Germinal center (tissue), 1 donor: Measurements from ENCODE around the gene ADGRE1.
"Not testable (repeated sequence)": the region's sequence is repeated elsewhere in the genome, so short reads cannot be mapped to it uniquely, and the experiment has no call there.

Source experiments
- DNase-seq: peaks from one replicate; pipeline ENCODE4 v3.0.0; 2012; ENCODE audit warnings: mixed read lengths, low spot score

ADGRE1 gene, protein sequence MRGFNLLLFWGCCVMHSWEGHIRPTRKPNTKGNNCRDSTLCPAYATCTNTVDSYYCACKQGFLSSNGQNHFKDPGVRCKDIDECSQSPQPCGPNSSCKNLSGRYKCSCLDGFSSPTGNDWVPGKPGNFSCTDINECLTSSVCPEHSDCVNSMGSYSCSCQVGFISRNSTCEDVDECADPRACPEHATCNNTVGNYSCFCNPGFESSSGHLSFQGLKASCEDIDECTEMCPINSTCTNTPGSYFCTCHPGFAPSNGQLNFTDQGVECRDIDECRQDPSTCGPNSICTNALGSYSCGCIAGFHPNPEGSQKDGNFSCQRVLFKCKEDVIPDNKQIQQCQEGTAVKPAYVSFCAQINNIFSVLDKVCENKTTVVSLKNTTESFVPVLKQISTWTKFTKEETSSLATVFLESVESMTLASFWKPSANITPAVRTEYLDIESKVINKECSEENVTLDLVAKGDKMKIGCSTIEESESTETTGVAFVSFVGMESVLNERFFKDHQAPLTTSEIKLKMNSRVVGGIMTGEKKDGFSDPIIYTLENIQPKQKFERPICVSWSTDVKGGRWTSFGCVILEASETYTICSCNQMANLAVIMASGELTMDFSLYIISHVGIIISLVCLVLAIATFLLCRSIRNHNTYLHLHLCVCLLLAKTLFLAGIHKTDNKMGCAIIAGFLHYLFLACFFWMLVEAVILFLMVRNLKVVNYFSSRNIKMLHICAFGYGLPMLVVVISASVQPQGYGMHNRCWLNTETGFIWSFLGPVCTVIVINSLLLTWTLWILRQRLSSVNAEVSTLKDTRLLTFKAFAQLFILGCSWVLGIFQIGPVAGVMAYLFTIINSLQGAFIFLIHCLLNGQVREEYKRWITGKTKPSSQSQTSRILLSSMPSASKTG

DNA sequence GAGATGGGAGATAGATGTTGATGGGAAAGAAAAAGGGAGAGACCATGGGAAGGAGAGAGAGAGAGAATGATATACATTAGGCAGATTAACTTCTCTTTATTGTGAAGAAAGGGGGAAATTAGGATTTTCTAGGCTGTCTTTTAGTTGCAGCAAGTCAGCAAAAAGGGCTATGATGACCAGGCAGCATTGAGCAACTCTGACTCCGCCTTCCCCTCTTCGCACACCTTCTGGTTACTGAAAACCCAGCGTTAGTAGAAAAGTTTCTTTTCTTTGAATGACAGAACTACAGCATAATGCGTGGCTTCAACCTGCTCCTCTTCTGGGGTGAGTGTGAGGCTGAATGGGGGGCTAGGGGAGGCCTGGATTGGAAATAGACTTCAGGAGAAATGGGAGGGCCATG, at the start of gene ADGRE1:
TSS of gene ADGRE1 (plus strand) at position 264 of the 400 bp plus-strand sequence. CDS start at position 294, 30 bp downstream.
- DNase-seq = no peak

DNA sequence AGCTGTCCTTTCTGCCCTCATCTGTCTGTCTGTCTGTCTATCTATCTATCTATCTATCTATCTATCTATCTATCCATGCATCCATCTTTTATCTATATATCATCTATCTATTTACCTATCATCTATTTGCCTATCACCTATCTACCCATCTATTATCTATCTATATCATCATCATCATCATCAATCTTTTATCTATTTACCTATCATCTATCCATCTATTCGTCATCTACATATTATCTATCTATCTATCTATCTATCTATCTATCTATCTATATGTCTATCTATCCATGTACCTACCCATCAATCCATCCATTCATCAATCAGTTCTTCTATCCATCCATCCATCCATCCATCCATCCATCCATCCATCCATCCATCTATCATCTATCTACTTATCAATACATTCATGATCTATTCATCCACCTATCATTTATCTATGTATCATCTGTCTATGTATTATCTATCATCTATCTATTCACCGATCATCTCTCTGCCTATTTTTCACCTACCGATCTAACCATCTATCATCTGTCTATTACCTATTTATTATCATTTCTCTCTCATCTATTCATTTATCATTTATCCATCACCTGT, 49.2 kb upstream of the ADGRE1 start:
- DNase-seq = no peak

DNA sequence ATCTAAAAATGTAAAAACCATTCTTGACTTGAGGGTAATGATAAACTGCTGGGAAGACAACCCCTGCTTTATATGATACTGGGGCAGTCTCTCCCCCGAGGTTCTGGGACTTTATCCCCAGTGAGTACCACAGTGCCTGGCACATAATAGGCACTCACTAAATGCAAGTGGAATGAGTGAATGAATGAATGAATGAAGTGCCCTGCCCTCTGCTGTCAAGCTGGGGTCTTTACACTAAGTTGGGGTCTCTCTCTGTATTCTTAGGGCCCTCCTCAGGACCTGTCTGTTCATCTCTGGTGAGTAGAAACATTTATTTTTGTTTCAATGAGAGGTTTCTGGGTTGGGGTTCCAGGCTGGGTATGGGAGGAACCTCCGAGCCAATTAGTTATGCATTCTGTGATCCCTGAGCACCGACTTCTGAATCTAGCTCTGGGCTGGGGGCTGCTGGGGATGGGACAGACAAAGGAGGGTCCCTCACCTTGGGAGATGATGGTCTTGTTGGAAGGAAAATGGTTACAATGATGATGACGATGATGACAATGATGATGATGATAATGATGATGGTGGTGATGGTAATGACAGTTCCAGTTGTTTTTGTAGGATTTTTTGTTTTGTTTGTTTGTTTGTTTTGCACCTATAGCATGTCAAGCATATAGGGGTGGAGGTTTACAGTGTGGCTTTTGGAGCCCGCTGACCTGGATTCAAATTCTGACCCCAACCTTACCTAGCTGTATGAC, 44.3 kb upstream of the ADGRE1 start:
- DNase-seq = no peak

DNA sequence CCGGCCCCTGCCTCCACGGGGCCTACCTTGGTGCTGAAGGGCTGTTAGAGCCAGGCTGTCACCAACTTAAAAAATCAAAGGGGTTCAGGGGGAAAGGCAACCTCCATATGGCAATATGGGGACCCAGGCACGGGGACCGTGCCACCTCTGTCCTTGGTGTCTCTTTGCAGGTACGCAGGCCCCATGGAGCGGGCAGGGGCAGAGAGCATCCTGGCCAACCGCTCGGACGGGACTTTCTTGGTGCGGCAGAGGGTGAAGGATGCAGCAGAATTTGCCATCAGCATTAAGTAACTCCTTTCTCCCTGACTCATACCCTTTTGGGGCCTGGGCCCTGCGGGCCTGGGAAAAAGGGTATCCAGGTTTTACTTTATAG, 39.6 kb upstream of the ADGRE1 start:
- DNase-seq = no peak

GRCh38 chr19:6848986-6849385, 38.4 kb upstream of the ADGRE1 start:
- DNase-seq = no peak

GRCh38 chr19:6849876-6850275, 37.5 kb upstream of the ADGRE1 start:
- no peak for DNase-seq

GRCh38 chr19:6851359-6851758, 36.0 kb upstream of the ADGRE1 start:
- DNase-seq = no peak

GRCh38 chr19:6852001-6852400, 35.4 kb upstream of the ADGRE1 start:
- no peak for DNase-seq

DNA sequence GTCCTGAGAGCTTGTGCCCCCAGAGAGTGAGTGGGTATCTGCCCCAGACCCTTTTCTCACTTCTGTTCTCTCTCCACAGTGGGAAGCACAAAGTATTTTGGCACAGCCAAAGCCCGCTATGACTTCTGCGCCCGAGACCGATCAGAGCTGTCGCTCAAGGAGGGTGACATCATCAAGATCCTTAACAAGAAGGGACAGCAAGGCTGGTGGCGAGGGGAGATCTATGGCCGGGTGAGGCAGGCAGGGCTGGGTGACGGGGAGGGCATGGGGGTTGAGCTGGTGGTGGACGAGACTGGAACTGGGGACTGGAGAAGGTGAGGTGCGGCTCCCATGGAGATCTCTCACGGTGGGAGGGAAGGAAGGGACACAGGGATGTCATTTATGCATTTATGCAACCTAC, 33.5 kb upstream of the ADGRE1 start:
- DNase-seq = no peak

GRCh38 chr19:6854758-6855157, 32.6 kb upstream of the ADGRE1 start:
- no peak for DNase-seq

GRCh38 chr19:6856749-6857372, 30.5 kb upstream of the ADGRE1 start:
- DNase-seq = no peak

- DNase-seq = no peak
Measured at GRCh38 chr19:6861683-6862286, 25.6 kb upstream of the ADGRE1 start.

DNA sequence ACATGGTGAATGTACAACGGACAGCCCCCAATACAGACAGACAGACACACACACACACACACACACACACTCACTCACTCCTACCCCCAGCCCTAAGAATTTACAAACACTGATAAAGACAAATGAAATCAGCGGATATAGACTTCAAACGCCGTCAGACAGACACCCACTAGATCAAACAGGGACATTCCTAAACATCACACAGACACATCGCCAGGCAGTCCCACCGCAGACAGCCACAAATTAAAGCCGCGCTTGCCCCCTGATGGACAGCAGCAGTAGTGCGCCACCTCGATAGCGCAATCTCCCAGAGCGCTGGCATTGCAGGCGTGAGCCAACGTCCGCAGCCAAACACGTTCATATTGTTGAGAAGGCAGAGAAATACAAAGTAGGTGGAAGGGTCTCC, 24.7 kb upstream of the ADGRE1 start:
- peak; percentile 82 for DNase-seq

GRCh38 chr19:6864325-6864940, 22.9 kb upstream of the ADGRE1 start:
- DNase-seq = no peak

DNA sequence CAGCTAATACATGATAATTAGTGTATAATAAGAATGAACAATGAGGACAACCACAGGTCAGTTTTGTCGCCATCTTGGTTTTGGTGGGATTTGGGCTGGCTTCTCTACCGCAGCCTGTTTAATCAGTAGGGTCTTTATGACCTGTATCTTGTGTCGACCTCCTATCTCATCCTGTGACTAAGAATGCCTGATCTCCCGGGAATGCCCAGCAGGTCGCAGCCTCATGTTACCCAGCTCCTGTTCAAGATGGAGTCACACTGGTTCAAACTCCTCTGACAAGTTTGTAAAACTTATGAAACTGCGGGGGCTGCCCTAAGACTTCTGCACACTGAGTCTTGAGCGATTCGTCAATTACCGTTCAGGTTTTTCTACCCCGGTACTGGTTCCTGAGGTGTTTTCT, 21.5 kb upstream of the ADGRE1 start:
- no peak for DNase-seq

GRCh38 chr19:6866741-6867151, 20.6 kb upstream of the ADGRE1 start:
- DNase-seq = no peak

DNA sequence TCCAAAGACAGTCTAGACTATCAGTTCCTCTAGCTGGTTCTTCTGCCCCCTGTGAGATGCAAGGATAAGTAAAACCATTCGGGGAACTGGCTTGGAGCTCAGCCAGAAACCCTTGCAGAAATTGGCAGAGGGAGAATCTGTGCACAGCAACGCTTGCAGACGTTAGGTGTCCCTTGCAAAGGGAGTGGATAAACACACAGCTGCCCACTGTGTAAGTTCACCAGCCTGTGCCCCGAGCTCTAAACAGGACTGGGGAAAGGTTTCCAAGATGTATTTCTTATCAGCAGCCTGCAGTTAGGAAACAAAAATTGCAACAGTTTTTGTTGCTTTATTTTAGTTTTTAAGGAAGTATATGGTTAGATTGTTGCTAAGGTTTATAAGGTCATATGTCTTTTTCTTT, 19.0 kb upstream of the ADGRE1 start:
- no peak for DNase-seq

DNA sequence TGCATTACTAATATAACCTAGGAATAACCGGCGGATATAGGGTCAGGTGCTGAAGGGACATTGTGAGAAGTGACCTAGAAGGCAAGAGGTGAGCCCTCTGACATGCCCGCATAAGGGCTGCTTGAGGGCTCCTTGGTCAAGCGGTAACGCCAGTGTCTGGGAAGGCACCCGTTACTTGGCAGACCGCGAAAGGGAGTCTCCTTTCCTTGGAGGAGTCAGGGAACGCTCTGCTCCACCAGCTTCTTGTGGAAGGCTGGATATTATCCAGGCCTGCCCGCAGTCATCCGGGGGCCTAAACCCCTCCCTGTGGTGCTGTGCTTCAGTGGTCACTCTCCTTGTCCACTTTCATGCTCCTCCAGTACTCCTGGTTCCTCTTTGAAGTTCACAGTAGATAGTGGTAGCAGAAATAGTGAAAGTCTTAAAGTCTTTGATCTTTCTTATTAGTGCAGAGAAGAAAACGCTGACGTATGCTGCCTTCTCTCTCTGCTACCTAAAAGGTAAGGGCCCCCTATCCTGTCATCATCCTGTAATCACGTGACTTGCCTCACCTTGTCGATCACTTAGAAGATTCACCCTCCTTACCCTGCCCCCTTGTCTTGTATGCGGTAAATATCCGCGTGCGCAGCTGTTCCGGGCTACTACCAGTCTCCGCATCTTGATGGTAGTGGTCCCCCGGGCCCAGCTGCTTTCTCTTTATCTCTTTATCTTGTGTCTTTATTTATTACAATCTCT, 18.1 kb upstream of the ADGRE1 start:
- DNase-seq = not testable (repeated sequence)

GRCh38 chr19:6873708-6874431, 13.5 kb upstream of the ADGRE1 start:
- no peak for DNase-seq
